GM15510 (cell line): ENCODE results near the gene TSHZ2.

Experiments
- POLR2A ChIP-seq: IDR thresholded peaks from 3 replicates; pipeline ENCODE4 v1.6.1; 2011; ENCODE audit warnings: borderline replicate concordance; ENCODE audit not compliant: insufficient read length; ENCODE audit errors: extremely low read depth

Gene TSHZ2

DNA sequence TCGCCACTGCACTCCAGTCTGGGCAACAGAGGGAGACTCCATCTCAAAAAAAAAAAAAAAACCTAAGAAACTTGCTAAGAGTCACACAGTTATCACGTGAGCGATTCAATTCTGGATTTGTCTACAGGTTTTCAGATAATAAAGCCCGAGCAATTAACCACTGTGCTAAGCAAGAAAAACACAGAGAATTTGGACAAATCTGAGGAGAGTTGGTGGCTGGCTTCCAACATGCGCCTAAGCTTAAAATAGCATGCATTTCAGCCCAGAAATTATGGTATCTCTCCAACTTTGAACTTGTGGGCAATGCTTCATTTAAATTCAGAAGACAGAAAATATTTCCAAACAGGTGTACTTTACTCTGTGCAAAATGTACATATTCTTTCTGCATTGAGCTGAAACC lies 232.9 kb downstream of the TSHZ2 start:
- TF ChIP-seq POLR2A: no peak

- no peak for TF ChIP-seq POLR2A
These were observed 236.1 kb downstream of the TSHZ2 start for GRCh38 chr20:53208110-53208832.

DNA sequence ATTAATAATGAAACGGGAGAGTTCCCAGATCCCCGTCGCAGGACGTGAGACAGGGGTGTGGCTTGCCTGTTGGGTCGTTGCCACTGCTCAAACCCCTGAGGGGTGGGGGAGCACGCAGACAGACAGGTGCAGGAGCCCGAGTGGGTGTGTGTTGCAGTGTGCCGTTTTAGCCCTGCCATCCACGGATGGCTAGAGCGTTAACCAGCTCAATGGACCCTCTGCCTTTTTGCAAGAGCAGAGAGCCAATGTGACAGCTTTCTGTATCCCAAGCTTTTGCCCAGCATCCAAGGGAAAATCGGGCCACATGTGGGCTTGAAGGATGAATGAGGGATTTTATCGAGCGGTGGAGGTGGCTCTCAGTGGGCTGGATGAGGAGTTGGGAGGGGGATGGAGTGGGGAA lies 237.9 kb downstream of the TSHZ2 start:
- TF ChIP-seq POLR2A: no peak

DNA sequence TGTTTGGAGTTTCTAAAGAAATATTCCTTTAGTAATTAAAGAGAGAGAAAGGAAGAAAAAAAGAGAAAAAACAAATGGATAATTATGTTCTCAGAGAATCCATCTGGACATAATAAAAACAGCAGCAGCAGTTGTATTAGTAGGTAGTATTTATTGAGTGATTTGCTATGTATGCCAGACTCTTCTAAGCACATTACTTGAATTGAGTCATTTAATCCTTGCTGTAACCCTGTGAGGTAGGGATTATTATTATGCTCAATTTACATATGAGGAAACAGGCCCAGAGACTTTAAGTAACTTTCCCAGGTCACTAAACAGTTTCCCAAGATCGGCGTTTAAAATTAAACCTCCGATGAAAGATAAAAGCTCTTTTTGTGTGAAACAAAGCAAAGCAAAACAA lies 238.8 kb downstream of the TSHZ2 start:
- TF ChIP-seq POLR2A: no peak

DNA sequence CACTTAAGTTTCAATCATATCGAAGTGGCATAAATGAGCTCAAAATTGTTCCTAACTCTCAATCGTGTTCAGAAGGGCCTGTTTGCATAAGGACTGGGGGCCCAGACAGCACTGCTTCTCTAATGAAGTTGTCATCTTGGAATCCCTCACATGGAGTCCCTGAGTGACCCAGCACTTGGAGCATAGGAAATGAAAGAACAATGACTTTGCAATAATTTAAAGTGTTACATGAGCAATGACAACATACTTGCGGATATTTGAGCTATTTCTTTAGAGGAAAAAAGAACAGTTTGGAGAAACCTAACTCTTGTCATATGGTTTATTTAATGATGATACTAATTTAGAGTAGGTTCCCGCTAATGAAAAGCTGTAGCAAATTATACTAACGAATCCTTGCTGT lies 239.9 kb downstream of the TSHZ2 start:
- TF ChIP-seq POLR2A: no peak

- no peak for TF ChIP-seq POLR2A
These were observed 242.2 kb downstream of the TSHZ2 start for GRCh38 chr20:53214392-53214791.

- TF ChIP-seq POLR2A: no peak
These were observed 243.0 kb downstream of the TSHZ2 start for GRCh38 chr20:53215166-53215565.

GRCh38 chr20:53216478-53216855 lies 244.3 kb downstream of the TSHZ2 start:
- no peak for TF ChIP-seq POLR2A

- TF ChIP-seq POLR2A: no peak
These were observed 244.9 kb downstream of the TSHZ2 start for GRCh38 chr20:53216856-53217576.

DNA sequence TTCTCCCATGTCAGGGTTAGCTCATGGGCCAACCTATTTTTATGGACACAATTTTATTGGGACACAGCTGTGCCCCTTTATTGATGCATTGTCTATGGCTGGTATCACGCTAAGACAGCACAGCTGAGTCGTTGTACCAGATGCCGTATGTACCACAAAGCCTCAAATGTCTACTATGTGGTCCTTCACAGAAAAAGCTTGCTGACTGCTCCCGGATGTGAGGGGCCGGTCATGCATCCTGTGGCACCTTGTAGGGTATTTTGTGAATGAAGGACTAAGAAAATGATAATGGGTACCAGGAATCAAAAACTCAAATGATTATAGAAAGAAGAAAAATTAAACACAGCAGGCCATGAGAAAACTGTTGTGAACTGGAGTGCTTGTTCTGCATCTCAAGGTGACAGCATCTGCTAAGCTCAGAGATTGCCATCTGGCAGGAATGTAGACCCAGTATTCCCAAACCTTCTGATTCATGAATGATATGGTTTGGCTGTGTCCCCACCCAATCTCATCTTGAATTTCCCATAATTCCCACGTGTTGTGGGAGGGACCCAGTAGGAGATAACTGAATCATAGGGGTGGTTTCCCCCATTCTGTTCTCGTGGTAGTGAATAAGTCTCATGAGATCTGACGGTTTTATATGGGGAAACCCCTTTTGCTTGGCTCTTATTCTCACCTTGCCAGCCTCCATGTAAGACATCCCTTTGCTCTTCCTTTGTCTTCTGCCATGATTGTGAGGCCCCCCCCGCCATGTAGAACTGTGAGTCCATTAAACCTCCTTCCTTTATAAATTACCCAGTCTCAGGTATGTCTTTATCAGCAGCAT lies 248.5 kb downstream of the TSHZ2 start:
- TF ChIP-seq POLR2A: no peak

- TF ChIP-seq POLR2A: no peak
These were observed 249.6 kb downstream of the TSHZ2 start for GRCh38 chr20:53221731-53222130.

DNA sequence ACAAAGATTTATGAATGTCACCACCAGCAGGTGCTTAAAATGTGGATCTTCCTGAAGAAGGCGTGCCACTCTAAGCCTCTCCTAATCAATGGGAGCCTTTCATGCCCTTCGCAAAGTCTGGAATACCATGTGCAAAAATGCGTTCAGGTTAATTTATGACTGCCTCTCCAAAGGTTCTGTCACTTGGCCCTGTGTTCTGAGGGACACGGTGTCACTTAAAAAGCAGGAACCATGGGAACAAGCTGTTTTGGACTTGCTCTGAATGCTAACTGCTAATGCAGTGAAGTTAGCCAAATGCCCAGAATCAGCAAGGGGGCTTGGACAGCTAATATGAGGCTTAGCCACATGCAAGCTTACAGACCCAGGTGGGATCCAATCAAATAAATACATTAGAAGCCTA lies 250.3 kb downstream of the TSHZ2 start:
- TF ChIP-seq POLR2A: no peak

GRCh38 chr20:53222932-53223331 lies 250.8 kb downstream of the TSHZ2 start:
- TF ChIP-seq POLR2A: no peak

DNA sequence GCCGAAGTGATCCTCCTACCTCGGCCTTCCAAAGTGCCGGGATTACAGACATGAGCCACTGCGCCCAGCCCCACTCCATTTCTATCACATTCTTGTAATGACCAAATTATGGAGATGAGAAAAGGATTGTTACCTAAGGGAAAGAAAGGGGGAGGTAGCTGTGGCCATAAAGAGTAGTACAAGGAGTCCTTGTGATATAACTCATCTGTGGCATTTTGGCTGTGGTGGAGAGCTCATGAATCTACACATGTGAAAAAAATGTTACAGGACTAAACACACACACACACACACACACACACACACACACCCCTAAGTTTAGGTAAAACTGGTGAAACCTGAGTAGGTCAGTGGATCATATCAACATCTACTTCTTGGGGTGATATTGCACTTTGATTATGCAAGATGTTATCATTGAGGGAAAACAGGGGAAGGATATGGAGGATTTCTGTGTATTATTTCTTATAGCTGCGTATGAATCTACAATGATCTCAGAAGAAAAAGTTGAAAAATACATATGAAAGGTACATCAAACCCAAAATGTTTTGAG lies 251.5 kb downstream of the TSHZ2 start:
- no peak for TF ChIP-seq POLR2A

DNA sequence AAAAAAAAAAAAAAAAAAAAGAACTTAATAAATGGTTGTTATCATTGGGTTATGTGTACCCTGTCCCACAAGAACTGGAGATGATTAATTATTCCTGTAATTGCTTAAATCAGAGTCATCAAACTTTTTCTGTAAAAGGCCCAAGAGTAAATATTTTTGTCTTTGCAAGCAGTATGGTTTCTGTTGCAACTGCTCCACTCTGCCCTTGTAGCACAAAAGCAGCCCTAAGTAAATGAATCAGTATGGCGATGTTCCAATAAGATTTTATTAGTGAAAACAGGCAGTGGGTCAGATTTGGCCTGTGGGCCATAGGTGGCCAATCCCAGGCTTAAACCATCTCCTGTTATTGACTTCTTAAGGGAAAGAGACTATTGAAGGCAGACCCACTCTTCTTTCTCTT lies 252.7 kb downstream of the TSHZ2 start:
- no peak for TF ChIP-seq POLR2A
